Lower lobe of right lung (tissue), 2 donors: Measurements from ENCODE around the gene DNAH2. TPM values are rescaled to one million over a fixed set of nuclear protein-coding genes. Genes with fewer than 3 reads are reported as not detected.

Experiments used
- ATAC-seq, 2 donors: fragments of 200-7000 bp; cut with Tn5 transposase; one replicate each; pipeline ENCODE4 v1.9.1; 2020 to 2022; ENCODE audit warnings: mild to moderate bottlenecking in 2 of 2, moderate library complexity in 2 of 2
- DNase-seq: peaks from one replicate; pipeline ENCODE4 v3.0.0-alpha.2; 2020
- H3K27ac ChIP-seq: fragments of 200-600 bp; one replicate; pipeline ENCODE4 v1.8.0; 2022
- H3K27me3 ChIP-seq: fragments of 200-600 bp; one replicate; pipeline ENCODE4 v1.8.0; 2022; ENCODE audit warnings: low read depth
- H3K36me3 ChIP-seq: fragments of 200-600 bp; one replicate; pipeline ENCODE4 v1.8.0; 2022; ENCODE audit warnings: mild to moderate bottlenecking
- H3K4me1 ChIP-seq: fragments of 200-600 bp; one replicate; pipeline ENCODE4 v1.8.0; 2022
- H3K4me3 ChIP-seq: fragments of 200-600 bp; one replicate; pipeline ENCODE4 v1.8.0; 2022; ENCODE audit warnings: mild to moderate bottlenecking
- H3K9me3 ChIP-seq: fragments of 200-600 bp; one replicate; pipeline ENCODE4 v1.8.0; 2022
- intact Hi-C: fragments of 100-400 bp; cut with DNase I; formaldehyde crosslinking; loops from one replicate; pipeline ENCODE4 v1.11.0; 2022
- total RNA-seq: library from RNA; stranded (reverse); fragmentation: NEBNext Ultra II Directional; extraction: Animal tissue kit (Norgen Biotek cat#: 25700); gene quantifications from one replicate; pipeline ENCODE4 v1.2.1, GENCODE V29; 2021
- TF ChIP-seq, protein P1 (sequence below): fragments of 200-600 bp; IDR thresholded peaks from one replicate; pipeline ENCODE4 v1.8.0; 2022; ENCODE audit warnings: antibody characterized with exemption, mild to moderate bottlenecking
- donor health status: DM: no; HTN: yes; CAD: no; lungs with severe emphysema.

DNAH2 gene
- total RNA-seq, 1 donor from 2014 or later, result 6.2 TPM

GRCh38 chr17:7823581-7824001, 106.0 kb downstream of the DNAH2 start:
- Histone ChIP-seq H3K27ac (no peak overlapping the region), H3K36me3 (no peaks in the 10 kb centered on the region), H3K4me1 (no peaks in the 10 kb centered on the region), H3K4me3 (no peak overlapping the region), H3K9me3 (no peaks in the 10 kb centered on the region), H3K27me3 (no peaks in the 10 kb centered on the region)
- DNase-seq (no peak), ATAC-seq (no peak)
- intact Hi-C loops, result no loop called here
- TF ChIP-seq, protein P1, sequence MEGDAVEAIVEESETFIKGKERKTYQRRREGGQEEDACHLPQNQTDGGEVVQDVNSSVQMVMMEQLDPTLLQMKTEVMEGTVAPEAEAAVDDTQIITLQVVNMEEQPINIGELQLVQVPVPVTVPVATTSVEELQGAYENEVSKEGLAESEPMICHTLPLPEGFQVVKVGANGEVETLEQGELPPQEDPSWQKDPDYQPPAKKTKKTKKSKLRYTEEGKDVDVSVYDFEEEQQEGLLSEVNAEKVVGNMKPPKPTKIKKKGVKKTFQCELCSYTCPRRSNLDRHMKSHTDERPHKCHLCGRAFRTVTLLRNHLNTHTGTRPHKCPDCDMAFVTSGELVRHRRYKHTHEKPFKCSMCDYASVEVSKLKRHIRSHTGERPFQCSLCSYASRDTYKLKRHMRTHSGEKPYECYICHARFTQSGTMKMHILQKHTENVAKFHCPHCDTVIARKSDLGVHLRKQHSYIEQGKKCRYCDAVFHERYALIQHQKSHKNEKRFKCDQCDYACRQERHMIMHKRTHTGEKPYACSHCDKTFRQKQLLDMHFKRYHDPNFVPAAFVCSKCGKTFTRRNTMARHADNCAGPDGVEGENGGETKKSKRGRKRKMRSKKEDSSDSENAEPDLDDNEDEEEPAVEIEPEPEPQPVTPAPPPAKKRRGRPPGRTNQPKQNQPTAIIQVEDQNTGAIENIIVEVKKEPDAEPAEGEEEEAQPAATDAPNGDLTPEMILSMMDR, result no peak

DNA sequence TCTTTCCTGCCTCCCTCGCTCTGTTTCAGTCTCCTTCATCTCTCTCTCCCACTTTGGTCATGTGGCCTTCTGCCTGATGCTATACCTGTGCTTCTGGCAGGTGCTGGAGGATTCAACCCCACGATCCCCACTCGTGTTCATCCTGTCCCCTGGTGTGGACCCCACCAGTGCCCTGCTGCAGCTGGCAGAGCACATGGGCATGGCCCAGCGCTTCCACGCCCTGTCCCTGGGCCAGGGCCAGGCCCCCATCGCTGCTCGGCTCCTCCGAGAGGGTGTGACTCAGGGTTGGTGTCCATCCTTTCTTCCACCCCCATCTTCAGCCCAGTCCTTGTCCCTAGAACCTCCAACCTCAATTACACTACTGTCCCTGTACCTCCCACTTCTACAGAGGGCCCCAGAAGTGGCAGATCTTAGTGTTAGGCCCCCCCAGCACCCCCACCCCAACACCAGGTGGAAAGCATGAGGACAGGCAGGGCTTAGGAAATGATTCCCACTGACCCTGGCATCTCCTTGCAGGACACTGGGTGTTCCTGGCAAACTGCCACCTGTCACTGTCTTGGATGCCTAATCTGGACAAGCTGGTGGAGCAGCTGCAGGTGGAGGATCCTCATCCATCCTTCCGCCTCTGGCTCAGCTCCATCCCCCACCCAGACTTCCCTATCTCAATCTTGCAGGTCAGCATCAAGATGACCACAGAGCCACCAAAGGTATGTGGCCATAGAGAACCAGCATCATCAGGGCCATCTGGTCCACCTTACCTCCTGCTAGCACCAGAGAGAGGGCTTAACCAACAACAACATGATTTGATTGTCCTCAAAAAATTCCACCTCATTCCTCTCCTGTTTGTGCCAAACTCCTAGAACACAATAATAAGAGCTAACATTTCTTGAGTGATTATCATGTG, 106.7 kb downstream of the DNAH2 start:
- DNase-seq, result no peak
- Histone ChIP-seq H3K4me3 (no peak overlapping the region), H3K27ac (no peak overlapping the region), H3K27me3 (peaks cover 3% of the 10 kb centered on the region), H3K4me1 (no peaks in the 10 kb centered on the region), H3K36me3 (no peaks in the 10 kb centered on the region), H3K9me3 (no peaks in the 10 kb centered on the region)
- TF ChIP-seq, protein P1, result no peak
- intact Hi-C loops, result no loop called here
- ATAC-seq, result no peak

DNA sequence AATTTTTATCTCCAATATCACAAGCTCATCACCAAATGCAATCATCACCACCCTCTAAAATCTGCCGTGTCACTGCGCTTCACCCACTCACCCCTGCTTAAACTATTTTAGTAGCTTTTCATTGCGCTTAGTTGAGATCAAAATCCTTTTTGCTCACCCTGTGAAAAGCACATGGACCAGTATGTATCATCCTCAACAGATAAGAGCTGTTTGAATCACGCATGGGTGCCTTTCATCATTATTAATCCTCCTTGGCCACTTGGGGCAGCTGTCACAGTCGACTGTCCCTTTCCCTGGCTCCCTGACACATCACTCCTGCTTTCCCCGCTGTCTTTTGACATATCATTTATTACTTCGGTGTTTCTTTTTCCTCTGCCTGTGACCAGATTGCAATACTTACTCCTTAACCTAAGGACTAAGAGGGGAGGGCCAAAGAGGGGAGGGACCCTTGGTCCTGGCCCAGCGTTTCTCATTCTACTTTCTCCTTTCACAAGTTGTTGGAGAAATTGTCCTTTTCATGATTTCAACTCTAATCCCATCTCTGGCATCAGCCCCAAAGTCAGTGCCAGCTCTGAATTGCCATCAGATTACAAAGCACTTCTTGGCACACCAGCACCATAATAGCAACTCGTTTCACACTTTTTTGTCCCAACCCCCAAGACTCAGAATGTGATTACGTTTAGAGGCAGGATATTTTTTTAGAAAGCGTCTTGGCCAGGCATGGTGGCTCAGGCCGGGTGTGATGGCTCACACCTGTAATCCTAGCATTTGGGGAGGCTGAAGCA, 107.9 kb downstream of the DNAH2 start:
- H3K36me3 ChIP-seq, result no peaks in the 10 kb centered on the region
- peaks cover 3% of the 10 kb centered on the region for H3K27me3 ChIP-seq
- intact Hi-C loops, result no loop called here
- DNase-seq (no peak), ATAC-seq (no peak)
- no peak overlapping the region for H3K4me3 ChIP-seq
- no peaks in the 10 kb centered on the region for H3K9me3 ChIP-seq
- H3K4me1 ChIP-seq, result no peaks in the 10 kb centered on the region
- TF ChIP-seq, protein P1, result no peak
- H3K27ac ChIP-seq, result no peak overlapping the region

DNA sequence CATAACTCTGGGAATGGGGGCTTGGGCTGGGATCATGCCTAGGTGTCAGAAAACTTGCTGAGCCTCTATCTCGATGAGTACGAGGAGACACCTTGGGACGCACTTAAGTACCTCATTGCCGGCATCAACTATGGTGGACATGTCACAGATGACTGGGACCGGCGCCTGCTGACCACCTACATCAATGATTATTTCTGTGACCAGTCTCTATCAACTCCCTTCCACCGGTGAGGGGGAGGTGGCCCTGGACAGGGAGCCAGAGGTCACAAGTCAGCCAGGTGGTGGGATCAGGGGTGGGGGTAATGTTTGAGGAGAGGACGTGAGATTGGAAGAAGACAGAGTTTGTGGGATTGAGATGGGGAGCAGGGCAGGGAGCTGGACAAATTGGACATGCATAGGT, 113.1 kb downstream of the DNAH2 start:
- intact Hi-C loops, result no loop called here
- H3K4me3 ChIP-seq, result no peak overlapping the region
- no peaks in the 10 kb centered on the region for H3K36me3 ChIP-seq
- H3K4me1 ChIP-seq, result no peaks in the 10 kb centered on the region
- H3K9me3 ChIP-seq, result no peaks in the 10 kb centered on the region
- DNase-seq, result no peak
- H3K27me3 ChIP-seq, result peaks cover 3% of the 10 kb centered on the region
- no peak for ATAC-seq
- TF ChIP-seq, protein P1, result no peak
- H3K27ac ChIP-seq, result no peak overlapping the region

DNA sequence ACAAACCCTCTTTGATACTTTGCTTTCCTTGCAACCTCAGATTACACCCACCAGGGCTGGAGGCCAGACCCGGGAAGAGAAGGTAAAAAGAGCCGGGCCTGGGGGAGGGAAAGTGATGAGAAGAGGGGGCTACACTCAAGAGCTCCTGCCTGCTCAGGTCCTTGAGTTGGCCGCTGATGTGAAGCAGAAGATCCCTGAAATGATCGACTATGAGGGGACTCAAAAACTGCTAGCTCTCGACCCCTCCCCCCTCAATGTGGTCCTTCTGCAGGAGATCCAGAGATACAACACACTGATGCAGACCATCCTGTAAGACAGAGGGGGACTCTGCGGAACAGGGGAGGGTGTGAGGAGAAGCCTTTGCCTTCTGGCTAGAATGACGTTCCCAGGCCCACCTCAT, 113.7 kb downstream of the DNAH2 start:
- no peak for ATAC-seq
- Histone ChIP-seq H3K36me3 (no peaks in the 10 kb centered on the region), H3K4me3 (no peak overlapping the region), H3K27ac (no peak overlapping the region), H3K4me1 (no peaks in the 10 kb centered on the region), H3K27me3 (peaks cover 3% of the 10 kb centered on the region), H3K9me3 (no peaks in the 10 kb centered on the region)
- TF ChIP-seq, protein P1, result no peak
- DNase-seq, result no peak
- intact Hi-C loops, result no loop called here
